Upper lobe of right lung (tissue), 1 donor: ENCODE data around the gene SLC30A2. TPM values are rescaled to one million over a fixed set of nuclear protein-coding genes. Genes with fewer than 3 reads are reported as not detected.

Experiments
- ATAC-seq: fragments of 200-7000 bp; cut with Tn5 transposase; one replicate; pipeline ENCODE4 v1.9.1; 2020; ENCODE audit warnings: mild to moderate bottlenecking, moderate library complexity
- DNase-seq: peaks from one replicate; pipeline ENCODE4 v3.0.0-alpha.2; 2020
- H3K27ac ChIP-seq: fragments of 200-600 bp; one replicate; pipeline ENCODE4 v1.8.0; 2022
- H3K27me3 ChIP-seq: fragments of 200-600 bp; one replicate; pipeline ENCODE4 v1.8.0; 2022; ENCODE audit warnings: mild to moderate bottlenecking
- H3K36me3 ChIP-seq: fragments of 200-600 bp; one replicate; pipeline ENCODE4 v1.8.0; 2022
- H3K4me1 ChIP-seq: fragments of 200-600 bp; one replicate; pipeline ENCODE4 v1.8.0; 2022
- H3K4me3 ChIP-seq: fragments of 200-600 bp; one replicate; pipeline ENCODE4 v1.8.0; 2022; ENCODE audit warnings: mild to moderate bottlenecking
- H3K9me3 ChIP-seq: fragments of 200-600 bp; one replicate; pipeline ENCODE4 v1.8.0; 2022
- intact Hi-C: fragments of 100-400 bp; cut with DNase I; formaldehyde crosslinking; loops from one replicate; pipeline ENCODE4 v1.11.0; 2022
- total RNA-seq: library from RNA; stranded (reverse); fragmentation: NEBNext Ultra II Directional; extraction: Animal tissue kit (Norgen Biotek cat#: 25700); gene quantifications from one replicate; pipeline ENCODE4 v1.2.1, GENCODE V29; 2021
- TF ChIP-seq, protein P1 (sequence below): fragments of 200-600 bp; IDR thresholded peaks from one replicate; pipeline ENCODE4 v1.8.0; 2022; ENCODE audit warnings: antibody characterized with exemption
- donor health status: DM: no; HTN: yes; CAD: no; lungs with severe emphysema.

SLC30A2 gene
- total RNA-seq, 1 donor from 2014 or later: not detected

DNA sequence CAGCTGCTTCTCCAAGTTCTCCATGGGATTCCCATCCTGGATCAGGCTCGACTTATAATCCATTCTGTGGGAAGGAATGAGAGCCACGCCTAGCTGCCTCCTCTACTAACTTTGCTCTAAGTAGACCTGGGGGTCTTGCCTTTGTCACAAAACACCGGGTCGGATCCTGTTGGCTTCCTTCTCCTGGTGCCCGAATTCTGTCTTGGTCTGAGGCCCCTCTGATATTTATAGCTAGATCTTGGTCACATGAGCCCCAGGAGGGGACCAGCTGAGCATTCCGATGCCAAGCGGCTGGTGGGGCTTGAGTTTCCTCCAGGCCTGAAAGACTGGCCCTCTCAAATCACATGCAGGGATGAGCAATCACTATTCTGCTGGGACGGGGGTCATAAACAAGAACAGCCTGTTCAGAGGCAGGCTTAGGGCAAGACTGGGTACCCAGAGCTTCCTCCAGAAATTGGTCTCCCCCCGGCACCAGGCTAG is 21.6 kb upstream of the SLC30A2 start, which contains the start of gene TRIM63:
Gene TRIM63 (minus strand): TSS at position 199 of the 480 bp plus-strand sequence. CDS start 136 bp downstream, at position 63.
- no peak for ATAC-seq
- TF ChIP-seq, protein P1, sequence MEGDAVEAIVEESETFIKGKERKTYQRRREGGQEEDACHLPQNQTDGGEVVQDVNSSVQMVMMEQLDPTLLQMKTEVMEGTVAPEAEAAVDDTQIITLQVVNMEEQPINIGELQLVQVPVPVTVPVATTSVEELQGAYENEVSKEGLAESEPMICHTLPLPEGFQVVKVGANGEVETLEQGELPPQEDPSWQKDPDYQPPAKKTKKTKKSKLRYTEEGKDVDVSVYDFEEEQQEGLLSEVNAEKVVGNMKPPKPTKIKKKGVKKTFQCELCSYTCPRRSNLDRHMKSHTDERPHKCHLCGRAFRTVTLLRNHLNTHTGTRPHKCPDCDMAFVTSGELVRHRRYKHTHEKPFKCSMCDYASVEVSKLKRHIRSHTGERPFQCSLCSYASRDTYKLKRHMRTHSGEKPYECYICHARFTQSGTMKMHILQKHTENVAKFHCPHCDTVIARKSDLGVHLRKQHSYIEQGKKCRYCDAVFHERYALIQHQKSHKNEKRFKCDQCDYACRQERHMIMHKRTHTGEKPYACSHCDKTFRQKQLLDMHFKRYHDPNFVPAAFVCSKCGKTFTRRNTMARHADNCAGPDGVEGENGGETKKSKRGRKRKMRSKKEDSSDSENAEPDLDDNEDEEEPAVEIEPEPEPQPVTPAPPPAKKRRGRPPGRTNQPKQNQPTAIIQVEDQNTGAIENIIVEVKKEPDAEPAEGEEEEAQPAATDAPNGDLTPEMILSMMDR: no peak
- H3K4me3 ChIP-seq: no peak within 1 kb of the TSS
- H3K27ac ChIP-seq: no peak within 1 kb of the TSS
- no peaks in the 10 kb centered on the region for H3K9me3 ChIP-seq
- intact Hi-C loops: no loop called here
- no peaks in the 10 kb centered on the region for H3K36me3 ChIP-seq
- no peaks in the 10 kb centered on the region for H3K27me3 ChIP-seq
- no peak for DNase-seq
- H3K4me1 ChIP-seq: no peaks in the 10 kb centered on the region

DNA sequence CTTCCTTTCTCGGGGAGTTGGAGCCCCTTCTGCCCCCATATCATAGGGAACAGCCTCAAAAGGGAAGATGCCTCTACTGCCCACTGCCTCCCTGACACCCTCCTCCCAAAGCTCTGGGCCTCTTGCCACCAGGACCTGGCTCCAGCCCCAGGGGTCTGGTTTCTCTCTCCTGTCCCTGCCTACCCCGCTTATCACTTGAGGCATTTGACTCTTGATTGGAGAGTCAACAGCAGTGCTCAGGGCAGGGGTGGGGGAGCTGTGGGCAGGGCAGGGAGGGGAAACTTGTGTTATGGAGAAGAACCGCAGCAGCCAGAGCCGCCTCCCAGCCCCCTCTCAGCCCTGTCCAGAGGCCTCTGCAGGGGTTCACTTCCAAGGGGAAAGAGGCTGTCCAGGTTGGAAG is 20.9 kb upstream of the SLC30A2 start:
- Histone ChIP-seq H3K4me3 (no peak overlapping the region), H3K36me3 (no peaks in the 10 kb centered on the region), H3K9me3 (no peaks in the 10 kb centered on the region), H3K27ac (no peak overlapping the region), H3K4me1 (no peaks in the 10 kb centered on the region), H3K27me3 (no peaks in the 10 kb centered on the region)
- TF ChIP-seq, protein P1: no peak
- ATAC-seq (peak; percentile 15), DNase-seq (no peak)
- intact Hi-C loops: no loop called here

DNA sequence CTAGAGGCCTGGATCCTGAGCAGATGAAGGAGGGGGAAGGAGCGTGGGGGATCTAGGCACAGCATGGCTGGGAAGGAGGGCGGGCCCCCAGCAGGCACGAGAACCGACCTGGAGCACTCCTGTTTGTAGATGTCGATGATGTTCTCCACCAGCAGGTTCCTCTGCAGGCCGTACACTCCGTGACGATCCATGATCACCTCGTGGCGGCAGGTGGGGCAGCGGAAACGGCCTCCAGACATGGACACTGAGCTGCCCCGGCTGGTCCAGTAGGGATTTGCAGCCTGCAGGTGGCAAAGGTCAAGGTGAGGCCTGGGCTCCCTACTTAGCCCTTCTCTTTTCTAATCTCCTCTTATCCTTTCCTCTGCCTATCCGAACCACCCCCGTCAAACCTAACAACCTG is 20.2 kb upstream of the SLC30A2 start:
- TF ChIP-seq, protein P1: no peak
- no peaks in the 10 kb centered on the region for H3K36me3 ChIP-seq
- no peaks in the 10 kb centered on the region for H3K4me1 ChIP-seq
- no peak overlapping the region for H3K27ac ChIP-seq
- H3K4me3 ChIP-seq: no peak overlapping the region
- no peaks in the 10 kb centered on the region for H3K9me3 ChIP-seq
- no peak for DNase-seq
- no peaks in the 10 kb centered on the region for H3K27me3 ChIP-seq
- ATAC-seq: no peak
- intact Hi-C loops: no loop called here

GRCh38 chr1:26064553-26064952 is 18.6 kb upstream of the SLC30A2 start:
- Histone ChIP-seq H3K4me1 (no peaks in the 10 kb centered on the region), H3K9me3 (no peaks in the 10 kb centered on the region), H3K4me3 (no peak overlapping the region), H3K36me3 (no peaks in the 10 kb centered on the region), H3K27me3 (no peaks in the 10 kb centered on the region), H3K27ac (no peak overlapping the region)
- DNase-seq (no peak), ATAC-seq (no peak)
- TF ChIP-seq, protein P1: no peak
- intact Hi-C loops: no loop called here

GRCh38 chr1:26060832-26061574 is 15.1 kb upstream of the SLC30A2 start:
- intact Hi-C loops: no loop called here
- Histone ChIP-seq H3K27me3 (peaks cover 5% of the 10 kb centered on the region), H3K27ac (no peak overlapping the region), H3K4me3 (no peak overlapping the region), H3K9me3 (no peaks in the 10 kb centered on the region), H3K36me3 (no peaks in the 10 kb centered on the region), H3K4me1 (no peaks in the 10 kb centered on the region)
- ATAC-seq (no peak), DNase-seq (no peak)
- TF ChIP-seq, protein P1: no peak
